HUES48 (cell line): ENCODE measurements around the gene NACC2.

Experiments used
- H3K27ac ChIP-seq: one replicate; pipeline ENCODE4 v1.7.0; 2013; ENCODE audit warnings: low read depth, low read length, inconsistent platforms
- H3K27me3 ChIP-seq: 2 replicates; pipeline ENCODE4 v1.6.1; 2013; ENCODE audit warnings: mild to moderate bottlenecking, low read length; ENCODE audit not compliant: control insufficient read depth, insufficient read depth
- H3K36me3 ChIP-seq: 2 replicates; pipeline ENCODE4 v1.6.1; 2013; ENCODE audit warnings: low read length; ENCODE audit not compliant: control insufficient read depth, insufficient read depth
- H3K4me1 ChIP-seq: 2 replicates; pipeline ENCODE4 v1.6.1; 2013; ENCODE audit warnings: mild to moderate bottlenecking, low read length; ENCODE audit not compliant: control insufficient read depth, insufficient read depth
- H3K4me3 ChIP-seq: 2 replicates; pipeline ENCODE4 v1.5.1; 2013; ENCODE audit warnings: mild to moderate bottlenecking, low read depth, low read length
- H3K9ac ChIP-seq: 2 replicates; pipeline ENCODE4 v1.6.1; 2013; ENCODE audit warnings: mild to moderate bottlenecking, low read depth, low read length, moderate library complexity
- H3K9me3 ChIP-seq: 2 replicates; pipeline ENCODE4 v1.6.1; 2013; ENCODE audit warnings: low read length; ENCODE audit not compliant: control insufficient read depth, insufficient read depth

Gene NACC2

GRCh38 chr9:135984072-135984710 lies 110.9 kb downstream of the NACC2 start:
- Histone ChIP-seq H3K36me3 (no peaks in the 10 kb centered on the region), H3K27me3 (no peaks in the 10 kb centered on the region), H3K9me3 (no peaks in the 10 kb centered on the region), H3K27ac (no peak overlapping the region), H3K4me3 (no peak overlapping the region), H3K4me1 (no peaks in the 10 kb centered on the region), H3K9ac (no peak overlapping the region)

- no peak overlapping the region for H3K9ac ChIP-seq
- H3K9me3 ChIP-seq, result no peaks in the 10 kb centered on the region
- no peak overlapping the region for H3K27ac ChIP-seq
- no peak overlapping the region for H3K4me3 ChIP-seq
- no peaks in the 10 kb centered on the region for H3K4me1 ChIP-seq
- H3K27me3 ChIP-seq, result no peaks in the 10 kb centered on the region
- no peaks in the 10 kb centered on the region for H3K36me3 ChIP-seq
Measured at GRCh38 chr9:135983208-135984071, 111.6 kb downstream of the NACC2 start.

- no peak overlapping the region for H3K4me3 ChIP-seq
- no peaks in the 10 kb centered on the region for H3K4me1 ChIP-seq
- H3K27ac ChIP-seq, result no peak overlapping the region
- no peaks in the 10 kb centered on the region for H3K36me3 ChIP-seq
- no peak overlapping the region for H3K9ac ChIP-seq
- no peaks in the 10 kb centered on the region for H3K27me3 ChIP-seq
- no peaks in the 10 kb centered on the region for H3K9me3 ChIP-seq
Measured at GRCh38 chr9:135982499-135983207, 112.4 kb downstream of the NACC2 start.

GRCh38 chr9:135980926-135981630 lies 114.0 kb downstream of the NACC2 start:
- no peaks in the 10 kb centered on the region for H3K27me3 ChIP-seq
- H3K9ac ChIP-seq, result no peak overlapping the region
- H3K4me3 ChIP-seq, result no peak overlapping the region
- H3K9me3 ChIP-seq, result no peaks in the 10 kb centered on the region
- H3K4me1 ChIP-seq, result no peaks in the 10 kb centered on the region; the same call in none of the 2 replicates
- no peak overlapping the region for H3K27ac ChIP-seq
- H3K36me3 ChIP-seq, result no peaks in the 10 kb centered on the region

- no peak overlapping the region for H3K4me3 ChIP-seq
- no peaks in the 10 kb centered on the region for H3K9me3 ChIP-seq
- no peak overlapping the region for H3K9ac ChIP-seq
- H3K27ac ChIP-seq, result no peak overlapping the region
- no peaks in the 10 kb centered on the region for H3K27me3 ChIP-seq
- no peaks in the 10 kb centered on the region for H3K36me3 ChIP-seq
- H3K4me1 ChIP-seq, result no peaks in the 10 kb centered on the region; the same call in none of the 2 replicates
Measured at GRCh38 chr9:135979547-135980166, 115.4 kb downstream of the NACC2 start.

- Histone ChIP-seq H3K27ac (no peak overlapping the region), H3K27me3 (no peaks in the 10 kb centered on the region), H3K4me3 (no peak overlapping the region), H3K9me3 (no peaks in the 10 kb centered on the region), H3K9ac (no peak overlapping the region), H3K4me1 (no peaks in the 10 kb centered on the region; the same call in none of the 2 replicates), H3K36me3 (no peaks in the 10 kb centered on the region)
Measured at GRCh38 chr9:135978642-135979546, 116.2 kb downstream of the NACC2 start.

- H3K4me1 ChIP-seq, result no peaks in the 10 kb centered on the region; the same call in none of the 2 replicates
- no peak overlapping the region for H3K9ac ChIP-seq
- no peaks in the 10 kb centered on the region for H3K27me3 ChIP-seq
- H3K9me3 ChIP-seq, result no peaks in the 10 kb centered on the region
- no peak overlapping the region for H3K4me3 ChIP-seq
- H3K27ac ChIP-seq, result no peak overlapping the region
- no peaks in the 10 kb centered on the region for H3K36me3 ChIP-seq
Measured at GRCh38 chr9:135976944-135977343, 118.1 kb downstream of the NACC2 start.

- Histone ChIP-seq H3K27me3 (no peaks in the 10 kb centered on the region), H3K9ac (no peak overlapping the region), H3K4me3 (no peak overlapping the region), H3K36me3 (no peaks in the 10 kb centered on the region), H3K4me1 (no peaks in the 10 kb centered on the region; the same call in none of the 2 replicates), H3K9me3 (no peaks in the 10 kb centered on the region), H3K27ac (no peak overlapping the region)
Measured at GRCh38 chr9:135976531-135976930, 118.6 kb downstream of the NACC2 start.

- H3K27me3 ChIP-seq, result no peaks in the 10 kb centered on the region
- H3K4me3 ChIP-seq, result no peak overlapping the region
- H3K9ac ChIP-seq, result no peak overlapping the region
- no peaks in the 10 kb centered on the region for H3K9me3 ChIP-seq
- no peak overlapping the region for H3K27ac ChIP-seq
- no peaks in the 10 kb centered on the region; the same call in none of the 2 replicates for H3K4me1 ChIP-seq
- H3K36me3 ChIP-seq, result no peaks in the 10 kb centered on the region
Measured at GRCh38 chr9:135975834-135976233, 119.3 kb downstream of the NACC2 start.
